T-helper 1 cell treated with Interleukin-12 subunit alpha and Interleukin-12 subunit beta and Interleukin-4 antibody, amounts not matched to agents 30 μg/mL and 1 μg/mL, for 36 hours (primary cell): ENCODE measurements around the gene OLFM1.

Experiments used
- H3K27ac Mint-ChIP-seq: one replicate; pipeline ENCODE4 v1.8.0; 2021; ENCODE audit warnings: mild to moderate bottlenecking, mixed read lengths
- H3K27me3 Mint-ChIP-seq: one replicate; pipeline ENCODE4 v1.8.0; 2021; ENCODE audit warnings: low read depth, mixed read lengths
- H3K36me3 Mint-ChIP-seq: one replicate; pipeline ENCODE4 v1.8.0; 2021; ENCODE audit warnings: low read depth, mixed read lengths
- H3K4me1 Mint-ChIP-seq: one replicate; pipeline ENCODE4 v1.8.0; 2021; ENCODE audit warnings: low read depth, mixed read lengths
- H3K4me3 Mint-ChIP-seq: one replicate; pipeline ENCODE4 v1.8.0; 2021; ENCODE audit warnings: mild to moderate bottlenecking, moderate library complexity, mixed read lengths
- H3K9me3 Mint-ChIP-seq: one replicate; pipeline ENCODE4 v1.8.0; 2021; ENCODE audit warnings: mixed read lengths

OLFM1 gene

DNA sequence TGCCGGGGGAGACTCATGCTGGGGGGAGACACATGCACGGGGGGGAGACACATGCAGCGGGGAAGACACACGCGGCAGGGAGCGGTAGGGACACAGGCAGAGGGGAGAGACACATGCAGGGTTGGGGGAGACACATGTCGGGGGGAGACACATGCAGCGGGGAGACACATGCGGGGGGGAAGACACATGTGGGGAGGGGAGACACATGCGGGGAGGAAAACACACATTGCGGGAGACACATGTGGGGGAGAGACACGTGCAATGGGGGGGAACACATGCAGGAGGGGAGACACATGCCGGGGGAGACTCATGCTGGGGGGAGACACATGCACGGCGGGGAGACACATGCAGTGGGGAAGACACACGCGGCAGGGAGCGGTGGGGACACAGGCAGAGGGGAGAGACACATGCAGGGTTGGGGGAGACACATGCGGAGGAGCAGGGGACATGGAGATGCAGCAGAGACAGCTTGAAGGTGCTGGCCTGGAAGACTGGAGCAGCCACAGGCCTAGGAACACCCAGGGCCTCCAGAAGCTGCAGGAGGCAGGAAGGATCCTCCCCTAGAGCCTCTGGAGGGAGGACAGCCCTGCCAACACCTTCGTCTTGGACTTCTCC, 20.3 kb upstream of the OLFM1 start:
- peaks cover 9% of the 10 kb centered on the region for H3K9me3 Mint-ChIP-seq
- H3K27me3 Mint-ChIP-seq: no peaks in the 10 kb centered on the region
- H3K4me3 Mint-ChIP-seq: no peak overlapping the region
- no peaks in the 10 kb centered on the region for H3K36me3 Mint-ChIP-seq
- no peak overlapping the region for H3K27ac Mint-ChIP-seq
- no peaks in the 10 kb centered on the region for H3K4me1 Mint-ChIP-seq

DNA sequence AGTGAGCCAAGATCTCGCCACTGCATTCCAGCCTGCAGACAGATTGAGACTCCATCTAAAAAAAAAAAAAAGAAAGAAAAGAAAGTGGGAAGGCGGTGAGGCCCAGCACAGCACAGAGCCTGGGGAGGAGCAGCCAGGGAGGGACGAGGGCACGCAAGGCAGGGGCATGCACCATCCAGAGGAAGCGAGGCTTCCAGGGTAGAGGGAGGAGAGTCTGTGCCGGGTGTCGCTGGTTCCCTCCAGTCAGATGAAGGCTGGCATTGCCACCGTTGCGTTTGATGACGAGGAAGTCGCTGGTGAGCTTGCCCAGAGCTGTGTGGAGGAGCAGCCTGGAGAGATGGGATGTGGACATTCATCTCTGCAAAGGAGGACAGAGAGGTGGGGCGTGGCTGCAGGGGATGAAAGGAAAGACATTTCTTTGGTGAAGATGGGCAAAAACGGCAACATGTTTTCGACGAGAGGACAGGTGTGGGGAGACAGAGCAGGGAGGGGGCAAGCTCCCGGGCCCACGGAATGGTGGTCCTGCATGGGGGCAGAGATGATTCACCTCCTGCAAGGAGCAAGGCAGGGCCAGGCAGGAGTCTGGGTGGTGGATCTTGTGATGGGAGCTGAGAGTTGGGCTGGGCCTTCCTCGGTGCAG, 18.6 kb upstream of the OLFM1 start:
- H3K4me1 Mint-ChIP-seq: no peaks in the 10 kb centered on the region
- H3K36me3 Mint-ChIP-seq: no peaks in the 10 kb centered on the region
- H3K9me3 Mint-ChIP-seq: peaks cover 5% of the 10 kb centered on the region
- no peak overlapping the region for H3K27ac Mint-ChIP-seq
- H3K27me3 Mint-ChIP-seq: no peaks in the 10 kb centered on the region
- no peak overlapping the region for H3K4me3 Mint-ChIP-seq

DNA sequence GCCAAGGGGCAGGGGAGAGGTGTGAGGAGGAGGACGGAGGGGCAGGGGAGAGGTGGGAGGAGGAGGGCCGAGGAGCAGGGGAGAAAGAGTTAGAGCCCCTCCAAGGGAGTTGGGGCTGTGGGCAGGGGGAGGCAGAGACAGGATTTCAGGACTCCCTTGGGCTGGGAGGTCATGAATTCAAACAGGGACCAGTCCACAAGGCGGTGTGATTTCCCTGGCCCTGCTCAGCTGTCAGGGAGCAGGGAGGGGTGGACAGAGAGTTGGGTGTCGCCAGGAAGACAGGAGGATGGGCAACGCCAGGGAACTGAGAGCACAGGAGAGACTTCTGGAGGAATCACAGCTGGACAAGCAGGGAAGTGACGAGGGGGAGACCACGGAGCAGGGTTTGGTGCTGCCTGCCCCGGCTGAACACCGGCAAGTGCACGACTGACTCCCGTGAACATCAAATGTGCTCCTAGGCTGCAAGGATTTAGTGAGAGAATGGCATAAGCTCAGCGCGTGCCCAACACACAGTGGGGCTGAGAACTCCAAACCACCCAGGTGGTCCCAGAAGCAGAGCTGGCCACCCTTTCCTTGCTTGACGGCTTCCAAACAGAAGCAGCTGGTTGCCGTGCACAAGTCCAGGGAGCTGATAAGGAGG, 17.8 kb upstream of the OLFM1 start:
- Mint-ChIP-seq H3K27me3 (peaks cover 2% of the 10 kb centered on the region), H3K4me3 (no peak overlapping the region), H3K4me1 (no peaks in the 10 kb centered on the region), H3K36me3 (no peaks in the 10 kb centered on the region), H3K9me3 (no peaks in the 10 kb centered on the region), H3K27ac (no peak overlapping the region)

DNA sequence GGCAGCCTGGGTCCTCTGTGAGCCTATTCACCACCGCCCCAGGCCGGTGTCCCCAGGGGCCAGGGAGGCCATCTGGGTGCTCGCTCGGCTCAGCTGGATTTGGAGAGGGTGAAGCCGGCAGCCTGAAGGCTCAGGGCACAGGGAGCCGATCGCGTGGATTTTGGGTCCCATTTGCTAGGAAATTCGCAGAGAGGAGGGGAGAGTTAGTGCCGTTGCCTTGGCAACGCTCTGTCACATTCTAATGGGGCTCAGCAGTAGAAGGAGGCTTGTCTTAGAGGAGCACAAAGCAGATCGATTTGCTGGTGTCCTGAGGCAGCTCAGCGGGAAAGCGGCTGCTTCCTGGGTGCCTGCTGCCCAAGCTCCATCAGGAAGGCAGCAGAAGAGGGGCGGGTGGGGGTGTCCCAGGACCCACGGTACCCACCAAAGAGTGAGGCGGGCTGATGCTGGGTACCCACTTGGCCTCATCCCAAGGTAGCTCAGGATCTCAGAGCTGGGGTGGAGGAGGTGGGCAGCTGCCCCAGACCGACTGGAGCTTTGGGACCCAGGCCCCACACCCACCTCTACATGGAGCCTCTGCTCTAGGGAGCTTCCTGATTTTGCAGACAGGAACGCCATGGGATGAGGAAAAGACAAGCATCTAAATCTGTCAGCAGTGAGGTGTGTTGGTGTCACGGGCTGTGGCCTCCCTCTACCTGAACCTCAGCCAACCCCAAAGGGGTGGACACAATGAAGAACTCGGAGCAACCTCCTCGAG, 17.1 kb upstream of the OLFM1 start:
- Mint-ChIP-seq H3K9me3 (no peaks in the 10 kb centered on the region), H3K27ac (no peak overlapping the region), H3K36me3 (no peaks in the 10 kb centered on the region), H3K27me3 (peaks cover 5% of the 10 kb centered on the region), H3K4me1 (no peaks in the 10 kb centered on the region), H3K4me3 (no peak overlapping the region)

DNA sequence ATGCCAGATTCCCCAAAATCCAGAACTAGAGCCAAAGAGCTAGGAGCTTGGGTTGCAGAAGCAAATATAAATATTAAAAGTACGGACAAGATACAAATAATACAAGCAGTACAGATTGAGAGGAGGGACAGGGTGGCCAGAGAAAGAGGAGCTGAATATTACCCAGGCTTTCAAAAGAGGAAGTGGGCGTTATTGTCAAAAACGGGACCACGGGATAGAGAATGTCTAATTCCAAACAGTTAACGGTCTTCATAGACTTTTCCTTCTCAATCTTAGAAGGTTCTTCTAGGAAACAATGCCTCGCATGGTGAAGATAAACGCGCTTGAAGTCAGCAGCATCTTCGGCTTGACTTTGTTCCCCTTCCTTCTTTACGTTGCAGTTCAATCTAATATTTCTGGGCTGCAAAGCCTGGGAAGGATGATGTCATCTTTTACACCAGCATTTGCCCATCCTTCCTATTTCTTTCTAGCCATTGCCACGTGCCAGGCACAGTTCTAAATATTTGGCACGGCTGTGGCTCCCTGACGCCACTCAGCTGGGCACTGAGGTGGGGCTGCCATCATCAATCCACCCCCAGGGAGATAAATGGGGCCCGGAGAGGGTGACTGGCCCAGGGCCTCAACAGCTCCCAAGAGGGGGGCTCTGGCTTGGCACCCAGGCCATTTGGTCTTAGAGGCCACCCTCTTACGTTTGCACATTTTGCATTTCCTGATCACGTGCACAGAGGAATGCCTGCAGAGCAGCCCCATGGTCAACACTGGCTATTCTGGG, 16.3 kb upstream of the OLFM1 start:
- H3K4me1 Mint-ChIP-seq: no peaks in the 10 kb centered on the region
- no peak overlapping the region for H3K27ac Mint-ChIP-seq
- peaks cover 7% of the 10 kb centered on the region for H3K27me3 Mint-ChIP-seq

DNA sequence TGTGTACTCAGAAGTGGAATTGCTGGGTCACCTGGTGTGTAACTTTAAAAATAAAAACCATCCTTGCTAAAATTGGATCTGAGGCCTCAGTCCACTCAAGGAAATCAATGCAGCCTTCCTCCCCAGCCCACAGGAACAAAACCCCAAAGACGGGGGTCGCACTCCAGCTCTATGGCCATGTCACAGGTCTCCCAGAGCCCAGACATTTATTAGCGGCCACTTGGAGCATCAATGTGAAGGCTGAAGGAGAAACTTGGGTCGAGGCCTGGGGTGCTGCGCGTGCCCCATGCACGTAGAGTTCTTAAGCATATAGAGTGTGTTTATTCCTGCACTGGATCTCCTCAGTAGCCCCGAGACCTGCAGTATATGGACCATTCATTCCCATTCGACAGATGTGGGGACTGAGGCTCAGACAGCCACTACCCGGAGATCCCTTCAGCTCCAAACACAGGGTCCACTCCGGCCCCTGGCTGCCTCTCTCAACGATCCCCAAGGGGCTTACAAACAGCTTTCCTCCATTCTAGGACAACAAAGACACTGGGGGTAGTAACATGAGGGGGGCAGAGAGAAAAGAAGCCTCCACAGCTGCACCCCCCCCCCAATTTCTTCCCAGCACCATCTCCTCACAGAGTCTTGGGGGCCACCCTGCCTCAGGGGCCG, 14.3 kb upstream of the OLFM1 start:
- Mint-ChIP-seq H3K4me3 (no peak overlapping the region), H3K36me3 (no peaks in the 10 kb centered on the region), H3K4me1 (no peaks in the 10 kb centered on the region), H3K9me3 (no peaks in the 10 kb centered on the region), H3K27me3 (peaks cover 17% of the 10 kb centered on the region), H3K27ac (no peak overlapping the region)

More for the DNA sequence above, 16.3 kb upstream of the OLFM1 start:
- Mint-ChIP-seq H3K36me3 (no peaks in the 10 kb centered on the region), H3K4me3 (no peak overlapping the region), H3K9me3 (no peaks in the 10 kb centered on the region)

DNA sequence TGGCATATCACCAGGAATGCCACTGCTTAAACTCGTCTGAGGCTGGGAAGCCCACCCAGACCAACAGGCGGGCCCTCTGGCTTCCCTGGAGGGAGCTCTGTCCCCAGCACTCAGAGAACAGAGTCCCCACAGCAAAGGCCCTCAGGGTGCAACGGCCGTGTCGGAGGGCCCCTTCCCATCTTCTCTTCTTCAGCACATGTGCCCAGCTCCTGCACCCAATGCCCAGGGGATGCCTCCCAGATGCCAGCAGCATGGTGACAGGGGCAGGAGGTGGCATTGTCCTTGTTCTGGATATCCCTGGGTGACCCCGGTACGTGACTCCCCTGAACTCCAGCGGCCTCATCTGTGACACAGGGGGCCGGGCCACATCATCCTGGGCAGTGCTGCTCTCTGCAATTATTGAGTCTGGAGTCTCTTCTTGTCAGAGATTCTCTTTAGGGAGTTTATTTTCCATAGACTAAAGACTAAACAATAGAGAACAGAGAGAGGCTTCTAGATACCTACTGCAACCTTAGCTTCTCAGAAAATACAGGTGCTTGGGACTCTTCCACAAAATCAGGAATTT, 13.6 kb upstream of the OLFM1 start:
- no peak overlapping the region for H3K27ac Mint-ChIP-seq
- no peaks in the 10 kb centered on the region for H3K4me1 Mint-ChIP-seq
- H3K4me3 Mint-ChIP-seq: no peak overlapping the region
- no peaks in the 10 kb centered on the region for H3K9me3 Mint-ChIP-seq
- no peaks in the 10 kb centered on the region for H3K36me3 Mint-ChIP-seq
- H3K27me3 Mint-ChIP-seq: peaks cover 17% of the 10 kb centered on the region

DNA sequence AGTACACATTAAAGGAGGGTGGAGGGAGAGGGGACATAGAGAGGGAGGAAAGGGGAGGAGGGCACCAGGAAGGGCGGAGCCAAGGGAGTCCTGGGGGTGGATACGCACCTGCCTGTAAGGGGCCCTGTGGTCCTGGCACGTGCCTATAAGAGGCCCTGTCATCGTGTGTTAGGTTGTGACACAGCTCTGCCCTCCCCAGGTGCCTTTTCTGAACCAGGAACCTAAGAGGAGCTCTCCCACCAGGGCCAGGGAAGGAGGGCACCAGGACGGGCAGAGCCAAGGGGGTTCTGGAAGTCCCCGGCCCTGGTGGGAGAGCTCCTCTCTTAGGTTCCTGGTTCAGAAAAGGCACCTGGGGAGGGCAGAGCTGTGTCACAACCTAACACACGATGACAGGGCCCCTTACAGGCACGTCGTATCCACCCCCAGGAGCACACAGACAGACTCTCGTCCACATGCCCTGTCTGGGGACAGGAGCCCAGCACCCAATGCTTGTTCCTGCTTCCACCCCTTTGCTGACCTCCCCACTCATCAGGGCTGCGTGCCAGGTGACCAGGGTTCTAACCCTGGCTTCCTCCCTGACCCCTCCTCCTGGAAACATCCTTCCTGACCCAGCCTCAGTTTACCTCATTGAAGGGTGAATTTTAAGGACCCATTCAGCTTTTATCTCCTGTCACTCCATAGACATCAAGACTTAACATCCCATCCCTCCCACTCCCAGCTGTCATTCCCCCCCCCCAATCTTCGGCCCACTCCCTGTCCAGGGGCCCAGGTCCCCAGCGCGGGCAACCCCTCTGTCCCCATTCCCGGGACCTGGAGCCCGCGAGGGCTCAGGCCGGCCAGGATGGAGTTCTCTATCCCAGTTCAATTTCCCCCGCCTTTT, 12.9 kb upstream of the OLFM1 start:
- H3K4me1 Mint-ChIP-seq: no peaks in the 10 kb centered on the region
- H3K27me3 Mint-ChIP-seq: peaks cover 17% of the 10 kb centered on the region
- no peaks in the 10 kb centered on the region for H3K36me3 Mint-ChIP-seq
- H3K9me3 Mint-ChIP-seq: no peaks in the 10 kb centered on the region
- H3K27ac Mint-ChIP-seq: no peak overlapping the region
- no peak overlapping the region for H3K4me3 Mint-ChIP-seq

DNA sequence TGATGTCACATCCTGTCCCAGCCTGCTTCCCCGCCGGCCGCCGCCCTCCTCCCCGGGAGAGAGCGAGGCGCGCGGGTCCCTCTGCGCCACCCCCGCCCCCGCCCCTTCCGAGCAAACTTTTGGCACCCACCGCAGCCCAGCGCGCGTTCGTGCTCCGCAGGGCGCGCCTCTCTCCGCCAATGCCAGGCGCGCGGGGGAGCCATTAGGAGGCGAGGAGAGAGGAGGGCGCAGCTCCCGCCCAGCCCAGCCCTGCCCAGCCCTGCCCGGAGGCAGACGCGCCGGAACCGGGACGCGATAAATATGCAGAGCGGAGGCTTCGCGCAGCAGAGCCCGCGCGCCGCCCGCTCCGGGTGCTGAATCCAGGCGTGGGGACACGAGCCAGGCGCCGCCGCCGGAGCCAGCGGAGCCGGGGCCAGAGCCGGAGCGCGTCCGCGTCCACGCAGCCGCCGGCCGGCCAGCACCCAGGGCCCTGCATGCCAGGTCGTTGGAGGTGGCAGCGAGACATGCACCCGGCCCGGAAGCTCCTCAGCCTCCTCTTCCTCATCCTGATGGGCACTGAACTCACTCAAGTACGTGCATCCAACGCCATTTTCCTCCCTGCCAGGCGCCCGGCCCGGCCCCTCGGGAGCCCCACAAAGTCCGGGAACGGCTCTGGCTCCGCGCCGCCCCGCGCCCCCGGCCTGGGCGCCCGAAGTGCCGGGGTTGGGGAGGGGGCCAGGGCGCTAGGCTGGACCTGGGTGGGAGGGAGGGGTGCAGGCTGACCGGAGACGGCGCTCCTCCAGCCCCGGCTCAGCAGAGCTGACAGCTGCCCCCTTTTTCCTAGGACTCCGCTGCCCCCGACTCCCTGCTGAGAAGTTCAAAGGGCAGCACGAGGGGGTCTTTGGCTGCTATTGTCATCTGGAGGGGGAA, 12.0 kb upstream of the OLFM1 start:
- no peaks in the 10 kb centered on the region for H3K36me3 Mint-ChIP-seq
- no peak overlapping the region for H3K4me3 Mint-ChIP-seq
- no peak overlapping the region for H3K27ac Mint-ChIP-seq
- H3K4me1 Mint-ChIP-seq: no peaks in the 10 kb centered on the region
- H3K27me3 Mint-ChIP-seq: peaks cover 17% of the 10 kb centered on the region
- no peaks in the 10 kb centered on the region for H3K9me3 Mint-ChIP-seq

DNA sequence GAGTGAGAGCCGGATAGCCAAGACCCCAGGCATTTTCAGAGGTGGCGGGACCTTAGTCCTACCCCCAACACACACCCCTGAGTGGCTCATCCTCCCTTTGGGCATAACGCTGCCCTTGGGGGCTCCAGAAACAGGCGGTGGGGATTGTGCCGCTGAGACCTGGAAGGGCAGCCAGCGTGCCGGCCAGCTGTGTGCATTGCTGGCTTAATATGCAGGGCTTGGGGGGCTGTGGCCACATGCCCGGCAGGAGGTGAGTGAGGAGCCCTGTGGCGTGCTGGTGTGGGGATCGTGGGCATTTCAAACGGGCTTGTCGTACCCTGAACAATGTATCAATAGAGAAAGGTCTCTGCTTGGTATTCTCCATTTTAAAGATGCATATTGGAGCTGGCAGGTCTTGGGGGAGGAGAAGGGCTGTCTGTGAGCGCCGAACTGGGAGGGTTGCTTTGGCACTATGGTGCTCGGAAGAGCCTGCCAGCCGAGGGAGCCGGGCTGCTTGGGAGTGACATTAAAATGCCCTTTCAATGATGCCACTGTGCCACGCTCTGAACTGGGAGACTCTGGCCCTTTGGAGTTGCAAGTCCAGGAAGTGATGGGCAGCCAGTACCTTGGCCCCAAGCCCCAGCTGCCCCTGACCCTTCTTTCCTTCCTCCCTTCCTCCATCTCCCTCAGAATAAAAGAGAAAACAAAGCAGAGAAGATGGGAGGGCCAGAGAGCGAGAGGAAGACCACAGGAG, 11.2 kb upstream of the OLFM1 start:
- H3K9me3 Mint-ChIP-seq: no peaks in the 10 kb centered on the region
- H3K36me3 Mint-ChIP-seq: no peaks in the 10 kb centered on the region
- H3K27me3 Mint-ChIP-seq: peaks cover 17% of the 10 kb centered on the region
- H3K4me3 Mint-ChIP-seq: no peak overlapping the region
- no peak overlapping the region for H3K27ac Mint-ChIP-seq
- no peaks in the 10 kb centered on the region for H3K4me1 Mint-ChIP-seq

DNA sequence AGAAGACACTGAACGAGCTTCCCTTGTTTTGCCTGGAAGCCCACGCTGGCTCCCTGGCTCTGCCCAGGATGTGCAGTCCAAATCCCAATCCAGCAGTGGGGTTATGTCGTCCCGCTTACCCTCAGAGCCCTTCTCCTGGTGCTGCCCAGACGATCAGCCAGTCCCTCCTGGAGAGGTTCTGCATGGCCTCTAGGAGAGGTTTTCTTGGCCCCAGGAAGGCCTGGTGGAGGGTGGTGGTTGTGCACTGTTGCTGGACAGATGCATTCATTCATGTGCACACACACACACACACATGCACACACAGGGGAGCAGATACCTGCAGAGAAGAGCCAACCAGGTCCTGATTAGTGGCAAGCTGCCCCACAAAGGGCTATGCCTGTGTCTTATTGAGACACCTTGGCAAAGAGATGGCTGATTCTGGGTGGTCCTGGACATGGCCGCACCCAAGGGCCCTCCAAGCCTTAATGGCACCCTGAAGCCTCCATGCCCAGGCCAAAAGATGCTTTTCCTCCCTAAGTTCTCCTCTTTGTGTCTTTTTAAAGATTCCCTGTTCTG, 10.5 kb upstream of the OLFM1 start:
- no peak overlapping the region for H3K27ac Mint-ChIP-seq
- no peaks in the 10 kb centered on the region for H3K9me3 Mint-ChIP-seq
- H3K4me1 Mint-ChIP-seq: no peaks in the 10 kb centered on the region
- H3K4me3 Mint-ChIP-seq: no peak overlapping the region
- H3K36me3 Mint-ChIP-seq: no peaks in the 10 kb centered on the region
- peaks cover 17% of the 10 kb centered on the region for H3K27me3 Mint-ChIP-seq
